NCI-H345 treated with DMSO at 0.1 percent for 48 hours (cell line): ENCODE measurements around the gene ANG.
"Not testable (repeated sequence)": the region's sequence is repeated elsewhere in the genome, so short reads cannot be mapped to it uniquely, and the experiment has no call there.

Experiments used
- DNase-seq: peaks from one replicate; lab custom pipeline; 2025; ENCODE audit not compliant: unreplicated experiment; lab: John Stamatoyannopoulos, UW

ANG gene

GRCh38 chr14:20698018-20698329 lies 9.4 kb downstream of the ANG start:
- no peak for DNase-seq

DNA sequence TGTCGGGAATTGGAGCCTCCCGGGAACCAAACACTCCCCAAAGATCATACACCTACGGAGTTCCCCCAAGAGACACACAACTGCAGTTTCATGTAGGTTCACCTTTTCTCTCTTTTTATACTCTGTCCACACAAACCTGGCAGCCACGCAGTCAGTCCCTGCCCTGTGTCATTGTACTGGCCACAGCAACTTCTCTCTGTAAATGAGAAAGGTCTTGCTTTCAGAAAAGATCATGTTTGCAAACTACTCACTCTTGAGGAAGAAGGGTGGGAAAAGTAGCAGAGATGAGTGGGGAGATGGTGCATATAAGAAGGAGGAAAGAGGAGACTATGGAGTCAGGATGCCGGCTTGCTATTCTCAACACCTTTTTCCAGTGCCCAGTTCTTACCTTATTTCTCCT lies 10.4 kb downstream of the ANG start:
- DNase-seq = no peak

- no peak for DNase-seq
Measured at GRCh38 chr14:20699931-20700330, 11.4 kb downstream of the ANG start.

DNA sequence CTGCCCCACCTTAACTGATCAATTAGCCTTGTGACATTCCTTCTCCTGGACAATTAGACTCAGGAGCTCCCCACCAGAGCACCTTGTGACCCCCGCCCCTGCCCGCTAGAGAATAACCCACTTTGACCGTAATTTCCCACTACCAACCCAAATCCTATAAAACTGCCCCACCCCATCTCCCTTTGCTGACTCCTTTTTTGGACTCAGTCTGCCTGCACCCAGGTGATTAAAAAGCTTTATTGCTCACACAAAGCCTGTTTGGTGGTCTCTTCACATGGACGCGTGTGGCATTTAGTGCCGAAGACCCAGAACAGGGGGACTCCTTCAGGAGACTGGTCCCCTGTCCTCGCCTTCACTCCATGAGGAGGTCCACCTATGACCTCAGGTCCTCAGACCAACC lies 12.4 kb downstream of the ANG start:
- DNase-seq = not testable (repeated sequence)

- DNase-seq = no peak
Measured at GRCh38 chr14:20706657-20707355, 18.2 kb downstream of the ANG start.

GRCh38 chr14:20707622-20708021 lies 19.1 kb downstream of the ANG start:
- no peak for DNase-seq

DNA sequence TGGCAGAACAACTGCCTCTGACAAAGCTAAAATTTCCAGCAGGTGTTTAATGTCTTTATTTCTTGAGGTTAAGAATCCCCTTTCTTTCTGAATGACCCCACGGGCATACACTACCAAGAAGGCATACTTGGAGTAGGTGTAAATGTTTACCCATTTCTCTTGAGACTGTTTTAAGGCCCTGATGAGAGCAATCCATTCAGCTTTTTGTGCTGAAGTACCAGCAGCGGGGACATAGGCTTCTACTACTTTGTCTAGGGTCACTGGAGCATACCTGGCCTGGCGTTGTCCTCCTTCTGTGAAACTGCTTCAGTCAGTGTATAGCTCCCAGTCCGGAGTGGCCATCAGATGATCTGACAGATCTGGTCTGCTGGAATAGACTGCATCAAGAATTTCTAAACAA lies 22.7 kb downstream of the ANG start:
- DNase-seq = no peak

GRCh38 chr14:20711685-20712084 lies 23.1 kb downstream of the ANG start:
- DNase-seq = no peak

DNA sequence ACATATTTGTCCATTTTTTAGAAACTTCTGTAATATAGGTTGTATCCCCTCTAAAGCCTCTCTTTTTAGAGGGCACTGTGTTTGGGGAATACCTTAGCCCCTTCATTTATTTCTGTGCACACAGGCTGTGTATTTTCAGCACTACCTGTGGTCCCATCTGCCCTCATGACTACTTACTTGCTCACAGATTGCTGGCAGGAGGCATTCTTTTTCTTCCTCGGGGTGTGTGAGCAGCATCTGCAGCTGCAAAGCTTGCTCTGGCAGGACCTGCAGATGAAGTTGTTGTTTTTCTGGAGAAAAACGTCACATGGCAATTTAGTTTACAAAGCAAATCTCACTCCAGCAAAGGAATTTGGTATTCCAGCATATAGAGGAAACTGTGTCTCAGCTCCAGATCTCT lies 24.3 kb downstream of the ANG start:
- no peak for DNase-seq

DNA sequence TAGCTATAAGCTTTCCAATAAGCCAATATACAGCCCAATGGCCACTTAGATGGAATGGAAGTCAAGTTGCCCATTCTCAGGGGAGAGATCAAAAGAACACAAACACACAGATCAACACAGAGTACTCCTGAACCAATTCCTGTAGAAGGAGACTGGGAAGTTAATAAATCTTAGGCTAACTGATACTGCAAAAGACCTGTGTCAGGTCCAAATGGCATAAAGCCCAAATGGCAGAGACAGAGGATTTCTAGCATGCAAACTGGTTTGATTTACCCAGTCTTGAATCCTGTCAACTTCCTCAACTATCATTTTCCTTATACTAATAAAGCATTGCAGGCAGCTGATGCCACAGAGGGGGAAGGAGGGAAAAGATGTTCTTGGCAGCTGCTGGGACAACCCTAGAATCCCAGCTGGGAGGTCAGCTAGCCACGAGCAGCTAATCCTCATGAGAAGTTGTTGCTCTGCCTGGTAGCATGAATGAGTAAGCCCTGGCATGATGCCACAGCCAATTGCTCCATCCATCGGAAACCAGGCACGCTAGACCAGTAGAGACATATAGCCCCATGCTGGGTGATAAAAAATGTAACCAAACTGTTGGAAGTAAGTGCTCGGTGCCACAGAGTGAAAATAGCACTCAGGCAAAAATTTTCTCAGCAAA lies 26.2 kb downstream of the ANG start:
- DNase-seq = no peak

GRCh38 chr14:20719777-20720176 lies 31.2 kb downstream of the ANG start:
- DNase-seq = no peak

DNA sequence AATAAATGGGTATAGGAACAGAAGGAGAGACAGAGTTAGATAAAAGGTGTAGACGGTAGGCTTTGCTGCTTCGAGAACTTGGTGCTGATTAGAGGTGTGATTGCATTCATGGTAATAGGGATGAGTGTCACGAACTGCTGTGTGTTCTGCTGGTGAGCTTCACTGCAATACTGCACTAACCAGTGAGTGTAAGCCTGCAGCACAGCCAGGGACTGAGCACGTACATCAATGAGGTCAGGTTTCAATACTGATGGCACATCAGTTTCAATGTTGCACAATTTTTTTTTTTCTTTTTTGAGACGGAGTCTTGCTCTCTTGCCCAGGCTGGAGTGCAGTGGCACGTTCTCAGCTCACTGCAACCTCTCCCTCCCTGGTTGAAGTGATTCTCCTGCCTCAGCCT lies 32.2 kb downstream of the ANG start:
- no peak for DNase-seq

GRCh38 chr14:20722016-20722415 lies 33.5 kb downstream of the ANG start:
- no peak for DNase-seq

DNA sequence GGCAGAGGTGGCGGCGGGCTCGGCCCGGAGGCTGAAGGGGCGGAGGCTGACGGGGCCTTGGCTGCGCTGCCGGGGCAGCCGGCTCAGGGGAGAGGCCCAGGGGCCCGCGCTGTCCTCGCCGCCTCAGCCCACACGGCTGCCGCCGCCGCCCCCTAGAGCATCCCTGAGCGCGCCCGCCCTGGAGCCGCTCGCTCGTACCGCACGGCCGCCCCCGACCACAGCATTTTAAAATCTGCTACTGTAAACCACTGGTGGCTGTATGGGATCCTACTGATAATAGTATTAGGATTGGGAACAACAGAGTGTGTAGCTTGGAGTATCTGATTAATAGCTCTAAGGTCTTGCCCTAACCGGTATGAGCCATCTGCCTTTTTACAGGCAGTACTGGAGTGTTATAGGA lies 34.9 kb downstream of the ANG start:
- no peak for DNase-seq

GRCh38 chr14:20726121-20726520 lies 37.6 kb downstream of the ANG start:
- not testable (repeated sequence) for DNase-seq

GRCh38 chr14:20726531-20726930 lies 38.0 kb downstream of the ANG start:
- DNase-seq = no peak

GRCh38 chr14:20730891-20731290 lies 42.3 kb downstream of the ANG start:
- no peak for DNase-seq

DNA sequence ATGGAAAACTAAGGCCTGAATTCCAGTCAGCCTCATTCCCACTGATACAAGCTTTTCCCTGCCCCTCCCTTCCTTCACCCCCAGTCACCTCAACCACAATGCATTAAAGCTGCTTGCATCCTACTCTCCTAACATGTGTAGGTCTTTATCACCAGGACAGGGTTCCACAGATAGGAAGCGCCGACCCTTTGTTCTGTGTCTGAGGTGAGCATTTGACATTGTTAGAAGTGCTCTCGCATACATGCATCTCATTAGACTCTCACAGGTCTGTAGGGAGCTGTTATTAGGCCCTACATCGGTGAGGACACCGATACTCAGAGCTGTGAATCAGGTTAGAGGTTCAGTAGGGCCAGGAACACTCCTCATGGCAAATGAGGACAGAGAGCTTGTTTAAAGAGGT lies 43.9 kb downstream of the ANG start:
- no peak for DNase-seq

GRCh38 chr14:20732979-20733635 lies 44.5 kb downstream of the ANG start:
- no peak for DNase-seq

DNA sequence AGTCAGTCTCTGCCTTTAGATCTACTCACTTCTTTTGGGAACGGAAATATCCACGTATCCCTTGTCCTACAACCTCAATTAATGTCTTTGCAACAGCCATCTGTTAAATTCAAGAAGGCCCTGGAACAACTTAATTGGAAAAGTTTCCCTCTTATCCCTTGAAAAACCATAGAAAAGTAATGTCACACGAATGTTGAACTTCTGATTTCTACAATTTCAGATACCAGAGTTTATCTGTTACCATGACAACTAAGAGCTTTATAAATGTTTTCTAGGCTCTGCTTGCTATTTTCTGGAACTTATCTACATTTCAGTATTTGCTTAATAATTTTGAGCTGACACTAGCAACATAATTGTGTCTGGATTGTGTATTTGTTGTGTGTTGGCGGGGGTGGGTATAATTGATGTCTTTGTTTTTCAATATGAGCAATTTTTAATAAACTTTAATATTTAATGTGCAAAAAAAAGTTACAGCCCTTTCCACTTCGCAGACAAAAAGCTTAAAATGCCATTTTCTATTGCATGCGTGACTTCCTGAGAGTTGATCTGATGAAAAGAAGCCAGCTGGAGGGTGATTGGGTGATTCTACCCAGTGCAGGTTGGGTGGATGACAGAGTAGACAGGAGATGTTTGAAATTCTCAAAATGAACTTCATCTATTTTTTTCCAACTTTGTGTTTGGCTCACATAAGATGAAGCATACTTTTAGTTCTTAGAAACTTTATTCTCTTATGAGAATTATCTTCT lies 45.3 kb downstream of the ANG start:
- DNase-seq = no peak

GRCh38 chr14:20734430-20734806 lies 45.9 kb downstream of the ANG start:
- no peak for DNase-seq

DNA sequence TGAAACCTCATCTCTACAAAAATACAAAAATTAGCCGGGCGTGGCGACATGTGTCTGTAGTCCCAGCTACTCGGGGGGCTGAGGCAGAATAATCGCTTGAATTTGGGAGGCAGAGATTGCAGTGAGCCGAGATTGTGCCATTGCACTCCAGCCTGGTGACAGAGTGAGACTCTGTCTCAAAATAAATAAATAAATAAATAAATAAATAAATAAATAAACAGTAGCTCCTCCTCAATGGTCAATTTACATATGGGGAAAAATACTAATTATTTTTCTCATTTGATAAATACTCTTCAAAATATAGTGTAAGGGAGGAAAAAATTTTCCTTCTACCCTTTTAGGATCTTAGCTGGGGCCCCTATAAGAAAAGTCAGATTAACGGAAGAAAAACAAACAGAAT lies 49.7 kb downstream of the ANG start:
- DNase-seq = not testable (repeated sequence)
